GM20000 (cell line): ENCODE data around the gene MYL12B.

ENCODE experiments used
- DNase-seq: peaks from one replicate; pipeline ENCODE4 v3.0.0; 2012; ENCODE audit warnings: low spot score
- CTCF ChIP-seq: IDR thresholded peaks from 2 replicates; pipeline ENCODE4 v1.5.1; 2012; ENCODE audit warnings: mild to moderate bottlenecking, control low read depth; ENCODE audit errors: extremely low read depth, missing control alignments

The MYL12B gene

GRCh38 chr18:3238742-3239141 is 23.2 kb upstream of the MYL12B start:
- TF ChIP-seq CTCF, result no peak

GRCh38 chr18:3245185-3245564 is 16.8 kb upstream of the MYL12B start:
- no peak for DNase-seq
- TF ChIP-seq CTCF, result no peak

More at GRCh38 chr18:3238742-3239141, 23.2 kb upstream of the MYL12B start:
- no peak for DNase-seq

GRCh38 chr18:3245853-3246634 is 15.9 kb upstream of the MYL12B start:
- DNase-seq, result peak; percentile 78
- peak; percentile 89 for TF ChIP-seq CTCF

- no peak for TF ChIP-seq CTCF
- peak; percentile 22 for DNase-seq
Observed at GRCh38 chr18:3246635-3247239, 15.2 kb upstream of the MYL12B start.

GRCh38 chr18:3247240-3248061 is 14.5 kb upstream of the MYL12B start, which contains the start of gene MYL12A:
TSS of gene MYL12A (plus strand) at chr18:3247801. CDS start at chr18:3253248, 5,447 bp downstream.
- no peak for TF ChIP-seq CTCF
- peak; percentile 93 for DNase-seq

GRCh38 chr18:3248062-3248657 is 13.8 kb upstream of the MYL12B start:
- no peak for TF ChIP-seq CTCF
- DNase-seq, result no peak
